GM18870 (cell line): ENCODE measurements around the gene SRGAP2B.
"Not testable (repeated sequence)": the region's sequence is repeated elsewhere in the genome, so short reads cannot be mapped to it uniquely, and the experiment has no call there.

Experiments
- ATAC-seq: cut with Tn5 transposase; IDR thresholded peaks from one replicate; pipeline ENCODE4 v1.9.1; 2021; ENCODE audit warnings: moderate library complexity; ENCODE audit not compliant: unreplicated experiment

The SRGAP2B gene

DNA sequence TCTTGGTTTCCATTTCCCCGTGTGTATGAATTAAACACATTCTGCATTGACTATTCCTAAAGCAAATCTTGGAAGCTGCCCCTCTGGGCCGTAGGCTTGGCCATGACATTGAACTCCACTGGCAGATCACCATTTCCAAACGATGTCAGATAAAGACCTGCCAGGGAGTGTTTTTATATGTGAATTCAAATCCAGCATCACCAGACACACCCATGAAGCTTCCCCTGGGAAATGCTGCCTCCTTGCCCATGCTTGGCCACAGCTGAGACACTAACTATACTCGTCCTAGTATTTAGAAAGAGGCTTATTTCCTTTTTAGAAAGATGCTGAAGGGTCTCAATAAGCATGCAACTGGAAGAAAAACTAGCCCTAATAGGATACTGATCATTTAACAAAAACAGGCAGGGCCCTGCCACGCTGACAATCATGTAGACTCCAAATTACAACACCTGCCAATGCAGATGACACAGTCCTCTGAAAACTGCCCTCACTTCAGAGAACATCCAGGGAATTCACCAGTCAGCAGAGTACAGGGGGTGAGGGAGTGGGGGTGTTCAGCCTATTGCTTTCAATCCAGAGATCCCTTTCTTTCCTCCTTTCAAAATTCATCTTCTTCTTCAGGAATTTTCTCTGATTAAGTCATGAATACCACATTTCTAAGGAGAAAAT is 94.9 kb downstream of the SRGAP2B start:
- not testable (repeated sequence) for ATAC-seq

GRCh38 chr1:144998981-144999273 is 96.2 kb downstream of the SRGAP2B start:
- not testable (repeated sequence) for ATAC-seq

DNA sequence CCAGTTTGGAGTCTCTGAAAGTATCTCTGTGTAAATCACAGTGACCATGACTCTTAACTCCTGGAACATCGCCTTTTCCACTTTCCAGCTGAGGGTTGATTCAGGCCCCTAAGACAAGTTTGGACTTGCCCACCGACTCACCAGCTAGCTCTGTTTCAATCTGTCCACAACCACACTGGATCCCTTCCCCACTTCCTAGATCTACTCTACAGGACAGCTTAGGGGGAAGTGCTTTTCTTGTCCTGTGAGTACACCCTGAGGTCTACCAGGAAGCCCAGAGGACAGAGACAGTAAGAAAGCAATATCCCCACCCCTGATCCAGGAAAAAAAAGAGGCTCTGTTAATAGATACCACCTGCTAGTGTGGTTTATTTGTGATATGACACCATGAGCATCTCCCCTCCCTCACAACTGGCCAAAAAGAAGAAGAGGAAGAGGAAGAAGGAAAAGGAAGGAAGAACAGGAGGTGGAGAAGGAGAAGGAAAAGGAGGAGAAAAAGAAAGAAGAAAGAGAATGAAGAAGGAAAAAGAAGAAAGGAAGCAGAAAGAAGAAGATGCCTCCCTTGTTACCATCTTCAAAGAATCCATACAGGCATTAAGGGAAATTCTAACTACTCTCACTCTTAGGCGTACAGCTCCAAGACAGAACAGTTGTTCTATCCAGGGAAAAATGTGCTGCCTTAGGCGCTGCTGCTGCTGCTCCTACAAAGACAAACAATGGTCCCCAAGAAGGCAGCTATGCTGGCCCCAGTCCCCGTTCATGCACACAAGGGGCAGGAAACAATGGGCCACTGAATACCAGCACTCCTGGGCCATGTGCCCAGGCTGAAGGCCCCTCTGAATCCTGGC is 96.8 kb downstream of the SRGAP2B start:
- ATAC-seq: not testable (repeated sequence)

DNA sequence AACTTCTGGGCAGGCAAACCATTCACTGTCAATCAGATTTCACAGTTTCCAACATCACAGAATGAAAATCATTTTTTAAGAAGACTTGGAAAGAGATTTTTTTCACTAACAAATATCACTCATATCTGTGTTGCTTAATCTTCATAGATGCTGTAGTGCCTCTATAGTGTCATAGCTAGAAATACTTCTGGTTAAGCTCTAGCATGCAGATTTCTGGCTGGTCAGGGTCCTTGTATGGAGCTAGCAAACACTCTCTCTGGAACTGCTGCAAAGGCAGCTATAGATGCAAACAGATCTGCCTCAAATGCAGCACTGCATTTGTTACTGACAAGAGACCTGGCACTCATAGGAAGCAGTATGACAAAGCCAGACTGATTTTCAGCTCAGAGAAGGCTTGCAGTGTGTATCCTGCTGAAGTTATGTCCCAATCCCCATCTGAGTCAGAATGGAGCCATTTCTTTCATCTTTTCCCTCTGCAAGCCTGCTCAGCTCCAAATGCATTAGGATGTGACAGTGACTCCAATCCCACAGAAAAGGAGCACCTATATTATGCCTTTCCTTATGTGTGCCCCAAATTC is 99.2 kb downstream of the SRGAP2B start:
- ATAC-seq: not testable (repeated sequence)

- ATAC-seq: not testable (repeated sequence)
Observed at GRCh38 chr1:144992915-144993314, 102.2 kb downstream of the SRGAP2B start.

DNA sequence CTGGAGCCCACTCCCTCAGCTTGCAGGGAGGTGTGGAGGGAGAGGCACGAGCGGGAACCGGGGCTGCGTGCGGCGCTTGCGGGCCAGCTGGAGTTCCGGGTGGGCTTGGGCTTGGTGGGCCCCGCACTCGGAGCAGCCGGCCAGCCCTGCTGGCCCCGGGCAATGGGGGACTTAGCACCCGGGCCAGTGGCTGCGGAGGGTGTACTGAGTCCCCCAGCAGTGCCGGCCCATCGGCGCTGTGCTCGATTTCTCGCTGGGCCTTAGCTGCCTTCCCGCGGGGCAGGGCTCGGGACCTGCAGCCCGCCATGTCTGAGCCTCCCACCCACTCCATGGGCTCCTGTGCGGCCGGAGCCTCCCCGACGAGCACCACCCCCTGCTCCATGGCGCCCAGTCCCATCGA is 104.5 kb downstream of the SRGAP2B start:
- ATAC-seq: not testable (repeated sequence)

GRCh38 chr1:144987131-144987530 is 108.0 kb downstream of the SRGAP2B start:
- ATAC-seq: not testable (repeated sequence)

- not testable (repeated sequence) for ATAC-seq
Observed at GRCh38 chr1:144986171-144986860, 108.8 kb downstream of the SRGAP2B start.

- ATAC-seq: not testable (repeated sequence)
Observed at GRCh38 chr1:144985550-144986170, 109.5 kb downstream of the SRGAP2B start.

- ATAC-seq: not testable (repeated sequence)
Observed at GRCh38 chr1:144982802-144983525, 112.2 kb downstream of the SRGAP2B start.

- not testable (repeated sequence) for ATAC-seq
Observed at GRCh38 chr1:144981157-144981556, 114.0 kb downstream of the SRGAP2B start.

- ATAC-seq: not testable (repeated sequence)
Observed at GRCh38 chr1:144979960-144980595, 115.0 kb downstream of the SRGAP2B start.

GRCh38 chr1:144977856-144978255 is 117.3 kb downstream of the SRGAP2B start:
- ATAC-seq: not testable (repeated sequence)

DNA sequence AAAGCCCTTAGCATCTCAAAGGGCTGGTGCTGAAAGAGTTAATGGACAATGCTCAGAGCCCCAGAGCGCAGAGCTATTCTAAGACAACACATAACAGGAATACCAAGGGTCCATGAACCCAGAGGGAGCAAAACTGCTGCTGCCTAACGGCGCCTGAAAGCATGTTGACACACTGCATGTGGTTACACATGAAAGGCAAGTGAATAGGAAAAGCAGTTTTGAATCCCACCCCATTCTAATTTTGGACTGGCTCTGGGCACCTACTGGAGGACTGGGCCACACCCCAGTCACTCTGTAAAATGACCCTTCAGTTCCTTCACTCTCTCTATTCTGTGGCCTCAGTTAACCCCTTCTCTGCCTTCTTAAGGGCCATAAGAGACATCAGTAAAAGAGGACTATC is 123.2 kb downstream of the SRGAP2B start:
- not testable (repeated sequence) for ATAC-seq

- not testable (repeated sequence) for ATAC-seq
Observed at GRCh38 chr1:144966488-144966887, 128.6 kb downstream of the SRGAP2B start.

DNA sequence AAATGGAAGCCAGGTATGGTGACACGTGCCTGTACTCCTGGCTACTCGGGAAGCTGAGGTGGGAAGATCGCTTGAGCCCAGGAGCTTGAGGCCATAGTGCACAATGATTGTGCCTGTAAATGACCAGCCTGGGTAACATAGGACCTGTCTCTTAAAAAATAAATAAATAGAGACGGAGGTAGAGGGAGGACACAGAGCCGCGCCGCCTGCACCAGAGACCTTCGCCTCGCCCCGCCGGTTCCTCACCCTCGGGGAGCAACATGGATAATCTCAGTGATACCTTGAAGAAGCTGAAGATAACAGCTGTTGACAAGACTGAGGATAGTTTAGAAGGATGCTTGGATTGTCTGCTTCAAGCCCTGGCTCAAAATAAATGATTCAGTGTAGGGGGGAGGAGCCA is 130.4 kb downstream of the SRGAP2B start:
- ATAC-seq: not testable (repeated sequence)

DNA sequence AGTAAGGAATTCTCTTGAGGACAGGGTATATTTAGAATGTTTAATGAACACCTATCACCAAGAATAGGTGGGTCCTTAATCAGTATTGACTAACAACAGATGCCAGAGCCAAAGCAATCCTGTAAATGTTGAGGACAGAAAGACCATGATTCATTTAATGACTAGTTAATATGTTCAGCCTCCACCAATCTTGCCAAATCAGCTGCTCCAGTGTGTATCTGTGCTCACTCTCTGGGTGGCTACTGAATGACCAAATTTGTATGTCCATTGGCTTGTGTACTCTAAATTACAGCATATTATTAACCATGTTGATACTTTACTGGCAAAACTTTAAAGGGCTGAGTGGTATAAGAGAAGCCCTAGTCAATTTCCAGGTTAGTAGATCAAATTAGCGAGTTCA is 130.9 kb downstream of the SRGAP2B start:
- ATAC-seq: not testable (repeated sequence)

DNA sequence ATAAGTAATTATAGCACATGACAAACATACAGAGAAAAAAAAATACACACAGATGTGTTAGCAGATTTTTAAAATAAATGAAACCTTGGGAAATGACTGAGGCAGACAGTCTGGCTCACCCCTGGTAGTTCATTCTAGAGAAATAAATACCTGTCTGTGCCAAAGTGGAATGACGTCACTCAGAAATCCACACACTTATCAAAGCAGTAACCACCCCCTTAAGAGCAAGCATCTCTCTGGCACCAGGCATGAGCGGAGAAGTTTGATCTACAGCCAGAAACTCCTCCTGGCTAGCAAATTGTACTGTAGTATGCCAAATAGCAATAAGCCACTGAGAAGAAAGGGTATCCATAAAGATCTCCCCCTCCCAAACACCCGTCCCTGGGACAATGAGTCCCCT is 131.6 kb downstream of the SRGAP2B start:
- ATAC-seq: not testable (repeated sequence)
